Measurements from ENCODE around the gene LAMA5.

The LAMA5 gene

DNA sequence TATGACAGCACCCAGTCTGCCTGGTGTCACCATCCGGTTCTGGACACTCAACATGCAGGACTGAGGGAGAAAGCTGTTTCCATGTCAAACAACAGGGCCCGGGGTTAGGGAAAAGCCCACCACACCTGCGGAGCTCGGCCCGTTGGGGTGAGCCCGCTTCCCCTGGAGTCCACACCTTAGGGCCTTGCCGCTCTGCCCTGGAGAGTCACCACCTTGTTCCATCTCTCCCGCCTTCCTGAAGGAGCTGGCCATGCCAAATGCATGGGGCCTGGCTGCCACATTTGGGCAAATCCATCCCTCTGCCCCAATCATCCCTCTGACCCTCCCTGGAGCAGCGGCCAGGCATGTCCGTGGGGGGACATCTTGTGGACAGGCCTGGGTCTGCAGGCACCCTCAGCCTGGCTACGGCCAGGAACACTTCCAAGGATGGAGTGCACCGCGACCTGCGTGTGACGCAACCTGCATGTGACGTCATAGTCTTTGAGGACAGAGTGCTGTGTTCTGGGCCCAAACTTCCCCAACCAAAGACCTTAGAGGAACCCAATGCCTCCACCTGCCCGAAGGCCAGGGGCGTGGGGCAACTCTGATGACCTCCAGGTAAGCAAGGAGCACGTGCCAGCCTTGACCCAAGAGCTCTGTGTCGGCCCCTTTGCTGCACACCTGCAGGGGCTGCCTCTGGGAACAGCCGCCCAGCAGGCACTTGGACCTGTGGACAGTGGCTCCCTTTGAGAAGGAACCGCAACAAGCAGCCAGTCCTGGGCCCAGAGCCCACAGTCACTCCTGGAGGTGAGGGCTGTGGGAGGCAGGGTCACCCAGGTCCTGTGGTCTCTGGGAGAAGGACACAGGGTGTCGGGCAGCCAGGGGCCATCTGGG is 38.2 kb upstream of the LAMA5 start:
- no peak for DNase-seq (ENCODE audit: low read depth)

DNA sequence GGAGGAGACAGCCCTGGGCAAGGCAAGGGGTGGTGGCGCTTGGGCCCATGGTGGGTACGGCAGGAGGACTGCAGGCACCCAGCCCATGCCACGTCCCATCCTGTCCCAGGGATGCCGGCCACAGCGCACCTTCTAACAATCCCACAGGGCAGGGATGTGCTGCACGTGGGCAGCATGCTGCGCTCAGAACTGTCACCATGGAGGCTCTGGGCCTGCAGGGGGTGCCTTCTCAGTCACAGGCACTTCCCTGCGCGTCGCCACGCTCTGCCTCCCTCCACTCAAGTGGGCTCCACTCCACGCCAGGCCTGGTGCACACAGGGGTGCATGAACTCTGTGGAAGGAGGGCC is 37.6 kb upstream of the LAMA5 start:
- no peak for DNase-seq (ENCODE audit: low read depth)

DNA sequence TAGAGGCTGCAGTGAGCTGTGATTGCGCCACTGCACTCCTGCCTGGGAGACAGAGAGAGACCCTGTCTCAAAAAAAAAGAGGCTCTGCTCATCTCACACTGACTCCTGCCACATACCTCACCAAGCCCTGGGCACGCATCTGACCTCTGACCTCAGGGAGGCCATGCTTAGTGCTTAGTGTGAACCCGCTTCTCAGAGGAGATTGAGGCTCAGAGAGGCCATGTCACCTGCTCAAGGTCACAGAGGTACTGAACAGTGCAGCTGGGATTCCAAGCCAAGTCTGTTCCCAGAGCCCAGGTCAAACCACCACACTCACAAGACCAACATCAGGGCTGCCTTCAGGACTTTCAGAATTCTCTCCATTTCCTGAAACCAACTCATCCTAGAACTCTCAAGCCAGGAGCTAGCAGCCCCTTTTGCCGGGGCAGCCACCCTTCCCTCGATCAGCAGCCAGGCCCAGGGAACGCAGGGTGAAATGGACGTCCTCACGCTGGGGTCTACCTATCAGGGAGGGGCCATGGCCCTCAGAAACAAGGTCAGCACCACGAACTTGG is 37.1 kb upstream of the LAMA5 start:
- no peak for DNase-seq (ENCODE audit: low read depth)

DNA sequence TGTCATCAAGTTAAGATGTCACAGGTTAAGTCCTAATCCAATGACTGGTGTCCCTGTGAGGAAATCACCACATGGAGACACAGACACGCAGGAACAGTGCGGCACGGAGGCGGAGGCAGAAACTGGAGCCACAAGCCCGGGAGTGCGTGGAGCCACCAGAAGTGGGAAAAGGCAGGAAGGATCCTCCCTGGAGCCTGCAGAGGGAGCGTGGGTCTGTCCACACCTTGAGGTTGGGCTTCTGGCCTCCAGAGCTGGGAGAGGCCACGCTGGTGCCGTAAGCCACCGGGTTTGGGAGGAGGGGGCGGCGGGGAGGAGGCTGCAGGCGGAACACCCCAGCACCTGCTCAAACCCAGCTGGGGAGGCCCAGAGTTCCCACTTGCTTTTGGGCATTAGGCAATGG is 36.2 kb upstream of the LAMA5 start:
- no peak for DNase-seq (ENCODE audit: low read depth)

DNA sequence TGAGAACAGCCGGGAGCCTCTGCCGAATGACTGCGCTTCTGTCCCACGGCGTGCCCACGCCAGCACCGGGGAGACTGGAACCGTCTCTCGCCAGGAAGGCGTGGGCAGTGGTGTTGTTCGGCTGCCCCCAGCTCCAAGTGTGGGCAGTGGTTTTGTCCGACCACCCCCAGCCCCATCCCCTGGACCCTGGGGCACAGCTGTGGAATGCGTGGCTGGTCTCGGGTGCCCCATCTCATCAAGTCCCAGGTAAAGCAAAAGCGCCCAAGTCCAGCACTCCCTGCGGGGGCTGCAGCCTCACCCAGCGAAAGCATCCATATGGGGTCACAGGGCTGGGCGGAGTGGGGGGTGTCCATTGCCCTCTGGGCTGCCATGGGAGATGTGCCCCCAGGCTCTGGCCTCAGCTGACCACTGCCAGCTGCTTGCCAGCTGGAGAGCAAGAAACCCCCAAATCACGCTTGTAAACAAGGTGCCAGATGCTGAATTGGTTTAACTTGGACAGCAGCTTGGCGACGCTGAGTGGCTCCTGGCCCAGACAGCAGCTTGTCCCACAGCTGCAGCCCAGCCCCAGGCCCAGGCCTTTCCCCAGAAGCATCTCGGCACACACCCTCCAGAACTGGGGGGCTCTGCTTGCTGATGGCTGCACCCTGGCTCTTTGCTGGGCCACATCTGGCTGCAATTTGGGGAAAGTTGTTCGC is 35.5 kb upstream of the LAMA5 start:
- DNase-seq (ENCODE audit: low read depth), result no peak

DNA sequence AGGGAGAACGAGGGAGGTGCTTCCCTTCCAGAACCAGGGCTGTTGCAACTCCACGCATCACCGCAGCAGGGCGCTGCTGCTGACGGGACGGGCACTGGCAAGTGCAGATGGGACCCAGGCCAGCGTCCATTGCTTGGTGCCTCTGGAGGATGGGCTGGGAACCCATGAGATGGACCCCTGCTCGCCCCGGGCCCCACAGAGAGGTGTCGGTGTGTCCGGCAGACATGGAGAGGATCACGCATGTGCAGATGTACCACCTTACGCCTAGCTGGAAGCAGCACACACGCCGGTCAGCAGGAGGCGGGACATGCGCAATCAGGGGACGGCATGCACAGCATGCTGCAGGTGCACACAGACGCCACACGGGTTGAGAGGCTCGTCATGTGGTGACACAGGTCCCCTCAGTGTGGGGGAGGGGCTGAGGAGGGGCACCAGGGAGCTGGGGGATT is 34.2 kb upstream of the LAMA5 start:
- DNase-seq (ENCODE audit: low read depth), result no peak

DNA sequence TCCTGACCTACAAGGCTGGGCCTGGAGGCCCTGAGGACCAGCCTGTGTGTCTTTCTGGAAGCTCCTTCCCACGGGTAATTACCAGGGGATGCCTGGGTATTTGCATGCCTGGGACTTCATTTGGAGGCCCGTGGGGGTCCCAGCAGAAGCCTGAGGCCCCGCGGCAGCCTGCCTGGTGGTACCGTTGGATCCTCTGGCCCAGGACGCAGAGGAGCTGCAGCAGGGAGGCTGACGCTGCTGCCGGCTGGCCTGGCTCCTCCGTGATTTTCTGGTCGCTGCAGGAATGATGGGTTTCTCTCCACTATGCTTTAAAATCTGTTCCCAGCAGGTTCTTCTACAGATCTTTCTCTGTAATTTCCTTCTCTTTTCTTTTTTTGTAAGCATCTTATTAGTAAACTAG is 33.4 kb upstream of the LAMA5 start:
- no peak for DNase-seq (ENCODE audit: low read depth)

DNA sequence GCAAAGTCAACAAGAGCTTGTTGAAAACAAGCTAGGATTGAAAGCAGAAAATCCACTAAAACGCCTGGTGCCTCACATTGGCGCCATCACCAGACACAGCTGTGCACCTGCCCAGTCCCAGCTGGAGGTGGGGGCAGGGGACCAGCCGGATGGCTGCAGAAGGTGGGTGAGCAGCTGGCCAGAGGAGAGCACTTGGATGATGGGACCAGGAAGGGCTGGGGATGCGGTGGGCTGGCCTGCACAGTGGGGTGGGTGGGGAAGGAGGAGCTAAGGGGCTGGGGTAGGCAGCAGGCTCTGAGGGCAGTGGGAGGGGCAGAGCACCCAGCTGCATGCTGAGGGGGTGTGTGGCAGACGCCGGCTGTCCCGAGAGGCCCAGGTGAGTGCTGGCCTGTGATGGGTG is 32.9 kb upstream of the LAMA5 start:
- no peak for DNase-seq (ENCODE audit: low read depth)

DNA sequence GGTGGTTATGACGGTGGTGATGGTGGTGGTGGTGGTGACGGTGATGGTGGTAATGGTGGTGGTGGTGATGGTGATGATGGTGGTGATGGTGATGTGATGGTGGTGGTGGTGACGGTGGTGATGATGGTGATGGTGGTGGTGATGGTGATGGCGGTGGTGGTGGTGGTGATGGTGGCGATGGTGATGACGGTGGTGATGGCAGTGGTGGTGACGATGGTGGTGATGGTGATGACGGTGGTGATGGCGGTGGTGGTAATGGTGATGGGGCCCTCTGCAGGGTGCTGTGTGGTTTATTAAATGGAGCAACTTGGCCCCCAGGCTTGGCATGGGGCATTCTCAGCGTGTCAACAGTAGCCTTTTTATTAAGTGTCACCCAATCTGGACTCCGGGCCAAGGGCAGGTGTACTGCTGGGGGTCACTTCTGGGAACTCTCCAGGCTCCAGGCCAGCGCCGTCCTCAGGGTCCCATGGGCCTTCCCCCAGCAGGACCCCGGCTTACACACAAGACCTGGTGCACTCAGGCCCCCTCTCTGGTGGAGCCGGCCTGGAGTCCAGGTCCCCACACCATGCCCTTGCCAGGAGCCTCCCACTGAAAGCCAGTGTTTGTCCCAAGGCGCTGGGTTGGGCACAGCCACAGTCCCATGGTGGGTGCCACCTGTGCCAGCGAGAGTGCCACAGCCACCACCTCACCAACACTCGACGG is 31.2 kb upstream of the LAMA5 start:
- no peak for DNase-seq (ENCODE audit: low read depth)

DNA sequence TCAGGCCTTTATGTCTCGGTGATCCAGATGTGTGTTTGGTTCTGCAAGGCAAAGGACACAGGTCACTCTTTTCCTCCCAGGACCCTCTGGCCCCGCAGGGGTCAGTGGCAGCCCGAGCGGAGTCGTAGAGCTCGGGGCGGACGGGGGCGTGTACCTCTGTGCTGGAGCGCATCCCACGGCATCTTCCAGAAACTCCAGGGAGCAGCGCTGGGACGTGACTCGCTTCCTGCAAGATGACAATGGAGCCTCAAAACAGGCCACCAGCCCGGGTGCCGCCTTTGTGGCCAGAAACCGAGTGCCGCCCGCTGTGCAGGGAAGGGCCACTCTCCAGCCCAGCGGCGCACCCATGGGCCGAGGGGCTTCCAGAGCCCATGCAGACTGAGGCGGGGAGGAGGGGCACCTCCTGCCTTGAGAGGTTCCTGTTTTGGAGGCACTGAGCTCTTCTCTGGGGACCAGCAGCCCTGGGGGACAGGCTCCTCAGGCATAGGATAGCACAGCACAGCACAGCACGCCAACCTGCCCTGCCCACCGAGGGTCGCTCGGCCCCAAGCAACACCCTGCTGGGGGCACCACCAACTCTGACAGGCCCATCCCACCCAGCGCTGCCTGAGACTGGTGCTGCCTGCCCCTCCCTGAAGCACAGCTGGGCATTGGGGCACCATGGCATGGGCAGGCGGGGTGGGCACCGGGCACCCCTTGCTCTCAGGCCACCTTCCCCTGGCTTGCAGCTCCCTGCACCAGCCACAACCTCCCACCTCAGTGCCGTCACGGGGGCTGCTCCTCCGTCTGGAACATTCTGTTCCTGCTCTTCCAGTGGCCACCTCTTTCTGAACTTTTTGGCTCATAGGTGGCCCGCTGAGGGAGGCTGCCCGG is 29.5 kb upstream of the LAMA5 start:
- DNase-seq (ENCODE audit: low read depth), result no peak

DNA sequence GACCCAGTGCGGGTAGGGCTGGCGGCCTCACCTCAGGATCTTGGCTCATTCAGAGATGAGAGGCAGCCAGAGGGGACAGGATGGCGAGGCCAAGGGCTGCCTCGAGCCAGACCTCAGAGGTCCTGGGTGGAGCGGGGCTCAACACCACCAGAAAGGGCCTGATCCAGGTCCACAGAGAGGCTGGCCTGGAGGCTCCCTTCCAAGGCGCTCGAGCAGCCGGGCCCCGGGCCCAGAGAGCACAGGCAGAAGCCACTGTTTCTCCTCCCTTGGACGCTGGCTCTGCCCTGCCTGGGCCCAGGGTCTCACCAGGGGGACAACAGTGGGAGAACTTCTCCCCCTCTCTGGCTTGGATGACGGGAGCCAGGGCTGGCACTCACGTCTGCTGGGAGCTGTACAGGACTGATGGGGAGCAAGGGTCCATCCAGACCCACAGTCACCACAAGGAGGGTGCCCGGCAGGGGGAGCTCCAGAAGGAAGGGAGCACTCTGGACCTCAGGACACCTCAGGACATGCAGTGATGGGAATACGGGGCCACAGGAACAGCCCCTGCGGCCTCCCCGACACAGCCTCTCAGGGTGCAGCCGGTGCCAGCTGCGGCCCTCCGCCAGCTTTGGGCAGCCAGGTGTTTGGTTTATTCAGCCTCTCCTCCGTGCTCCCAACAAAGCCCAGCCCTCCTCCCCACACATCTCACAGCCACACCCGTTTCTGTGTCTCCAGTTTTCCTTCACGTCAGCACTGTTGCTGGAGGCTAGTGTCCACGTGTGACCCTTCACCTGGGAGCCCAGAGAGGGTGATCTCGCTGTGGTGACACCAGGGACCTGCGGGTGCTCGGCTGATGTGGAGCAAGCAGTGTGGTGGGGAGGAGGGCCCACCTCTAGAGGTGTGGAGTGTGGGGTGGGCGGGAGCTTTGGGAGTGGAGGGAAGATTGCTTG is 28.5 kb upstream of the LAMA5 start:
- DNase-seq (ENCODE audit: low read depth), result no peak

DNA sequence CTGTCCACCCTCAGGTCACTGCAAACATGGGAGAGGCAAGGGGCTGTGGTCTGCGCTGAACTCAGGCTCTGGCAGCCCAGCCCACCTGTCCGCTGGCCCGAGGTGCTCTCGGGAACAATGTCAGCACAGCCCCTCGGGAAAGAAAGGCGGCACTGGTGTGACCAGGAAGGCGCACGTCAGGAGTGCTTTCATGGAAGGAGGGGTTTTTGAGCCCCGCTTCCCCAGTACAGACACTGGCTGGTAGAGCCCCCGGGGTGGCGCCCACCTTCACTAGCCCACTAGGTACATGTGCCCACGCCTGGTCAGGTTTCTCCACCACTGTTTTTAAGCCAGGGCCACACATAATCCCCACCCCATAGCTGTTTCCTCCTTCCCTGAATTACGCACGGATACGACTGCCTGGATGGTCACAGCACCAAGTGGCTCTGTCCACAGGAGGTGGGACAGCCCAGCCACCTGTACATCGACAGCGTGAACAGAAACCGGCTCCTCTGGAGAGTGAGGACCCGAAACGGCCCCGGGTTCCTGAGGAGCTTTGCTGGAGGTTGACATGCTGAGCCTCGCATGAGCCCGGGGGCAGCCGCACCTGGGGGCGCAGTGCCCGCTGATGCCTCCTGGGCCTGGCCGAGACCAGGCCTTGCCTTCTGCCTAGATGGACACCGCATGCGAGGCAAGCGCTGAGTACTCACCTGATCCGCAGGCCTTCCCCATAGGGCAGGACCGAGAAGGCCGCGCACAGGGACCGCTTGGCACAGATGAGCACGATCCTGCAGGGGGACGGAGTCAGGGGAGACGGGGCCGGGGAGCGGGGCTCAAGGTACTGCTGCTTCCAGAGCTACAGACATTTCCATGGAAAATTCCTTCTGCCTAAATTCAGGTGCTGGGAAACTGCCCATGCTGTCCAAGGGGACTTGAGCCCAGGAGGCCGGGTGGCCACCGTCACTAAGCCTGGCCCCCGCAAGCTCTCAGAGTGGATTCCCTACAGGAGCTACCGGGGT is 27.4 kb upstream of the LAMA5 start:
- no peak for DNase-seq (ENCODE audit: low read depth)

DNA sequence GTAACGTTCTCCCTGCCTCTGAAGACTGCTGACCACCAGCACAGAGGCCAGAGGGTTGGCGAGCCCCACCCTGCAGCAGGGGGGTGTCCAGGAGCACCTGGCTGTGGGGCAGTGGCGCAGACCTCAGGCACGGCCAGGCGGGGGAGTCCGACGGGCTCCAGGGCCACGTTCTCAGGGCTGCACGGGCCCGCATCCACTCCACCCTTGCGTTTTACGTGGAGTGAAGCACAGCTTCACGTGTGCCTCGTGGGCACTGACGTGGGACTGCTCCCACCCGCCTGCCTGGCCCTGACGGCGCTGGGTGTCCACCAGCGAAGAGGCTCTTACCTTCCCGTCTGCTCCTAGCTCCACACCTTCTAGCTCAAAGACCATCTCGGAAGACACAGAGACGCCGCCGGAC is 26.7 kb upstream of the LAMA5 start:
- no peak for DNase-seq (ENCODE audit: low read depth)

DNA sequence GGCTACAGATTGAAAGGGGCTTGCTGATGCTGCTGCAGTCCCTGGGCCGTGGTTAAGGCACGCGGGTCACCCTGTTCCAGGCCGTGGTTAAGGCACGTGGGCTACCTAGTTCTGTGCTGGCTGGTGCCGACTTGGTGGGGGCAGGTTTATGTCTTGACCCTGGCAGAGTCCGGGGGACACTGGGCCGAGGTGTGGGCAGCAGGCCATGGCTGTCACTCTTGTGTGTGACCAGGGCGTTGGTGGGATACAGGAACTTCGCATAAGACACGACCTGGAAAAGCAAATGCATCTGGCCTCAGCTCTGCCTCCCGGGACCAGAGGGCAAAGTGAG is 26.2 kb upstream of the LAMA5 start:
- DNase-seq (ENCODE audit: low read depth), result no peak

DNA sequence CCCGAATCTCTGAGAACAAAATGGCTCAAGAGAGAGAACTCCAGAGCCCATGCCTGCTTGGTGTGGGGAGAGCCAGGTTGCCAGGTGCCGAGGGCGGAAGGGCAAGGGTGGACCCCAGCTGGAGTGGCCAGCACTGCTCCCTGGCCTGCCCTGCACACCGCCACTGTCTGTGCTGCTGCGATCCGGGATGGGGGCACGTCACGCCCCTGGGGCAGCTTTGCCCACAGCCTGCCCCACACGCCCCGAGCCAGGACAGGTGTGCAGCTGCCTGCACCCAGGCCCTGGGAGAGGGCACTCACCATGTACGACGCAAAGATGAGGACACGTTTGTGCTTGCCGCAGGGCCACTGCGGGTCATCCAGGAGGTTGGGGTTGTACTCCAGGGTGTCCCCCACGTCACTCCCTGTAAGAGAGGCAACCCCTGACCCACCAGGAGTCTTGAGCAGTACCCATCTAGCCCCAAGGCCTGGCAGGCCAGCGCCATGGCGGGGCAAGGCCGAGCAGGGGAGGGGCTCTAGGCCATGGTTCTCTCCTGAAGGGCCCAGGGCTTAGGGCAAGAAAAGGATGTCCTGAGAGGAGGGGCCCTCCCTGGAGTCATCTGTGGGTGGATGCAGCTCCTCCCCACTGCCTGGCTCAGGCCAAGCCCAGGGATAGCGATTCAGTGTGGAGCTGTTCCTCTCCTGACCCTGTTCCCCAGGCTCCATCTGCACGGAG is 25.7 kb upstream of the LAMA5 start:
- no peak for DNase-seq (ENCODE audit: low read depth)

DNA sequence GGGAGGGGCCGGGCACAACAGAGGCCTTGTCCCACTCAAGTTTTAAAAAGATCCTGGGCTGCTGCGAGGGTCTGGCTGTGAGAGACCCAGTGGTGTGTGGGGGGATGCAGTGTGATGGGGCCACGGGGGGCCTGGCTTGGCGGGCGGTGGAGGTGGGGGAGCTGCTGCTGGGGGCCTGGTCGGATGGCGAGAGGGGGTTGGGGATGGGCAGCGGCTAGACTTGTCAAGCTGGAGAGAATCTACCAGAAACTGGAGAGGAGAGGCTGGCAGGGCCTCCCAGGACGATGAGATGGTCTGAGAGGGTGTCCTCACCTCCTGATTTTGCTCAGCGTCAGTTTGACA is 24.9 kb upstream of the LAMA5 start:
- DNase-seq (ENCODE audit: low read depth), result no peak

DNA sequence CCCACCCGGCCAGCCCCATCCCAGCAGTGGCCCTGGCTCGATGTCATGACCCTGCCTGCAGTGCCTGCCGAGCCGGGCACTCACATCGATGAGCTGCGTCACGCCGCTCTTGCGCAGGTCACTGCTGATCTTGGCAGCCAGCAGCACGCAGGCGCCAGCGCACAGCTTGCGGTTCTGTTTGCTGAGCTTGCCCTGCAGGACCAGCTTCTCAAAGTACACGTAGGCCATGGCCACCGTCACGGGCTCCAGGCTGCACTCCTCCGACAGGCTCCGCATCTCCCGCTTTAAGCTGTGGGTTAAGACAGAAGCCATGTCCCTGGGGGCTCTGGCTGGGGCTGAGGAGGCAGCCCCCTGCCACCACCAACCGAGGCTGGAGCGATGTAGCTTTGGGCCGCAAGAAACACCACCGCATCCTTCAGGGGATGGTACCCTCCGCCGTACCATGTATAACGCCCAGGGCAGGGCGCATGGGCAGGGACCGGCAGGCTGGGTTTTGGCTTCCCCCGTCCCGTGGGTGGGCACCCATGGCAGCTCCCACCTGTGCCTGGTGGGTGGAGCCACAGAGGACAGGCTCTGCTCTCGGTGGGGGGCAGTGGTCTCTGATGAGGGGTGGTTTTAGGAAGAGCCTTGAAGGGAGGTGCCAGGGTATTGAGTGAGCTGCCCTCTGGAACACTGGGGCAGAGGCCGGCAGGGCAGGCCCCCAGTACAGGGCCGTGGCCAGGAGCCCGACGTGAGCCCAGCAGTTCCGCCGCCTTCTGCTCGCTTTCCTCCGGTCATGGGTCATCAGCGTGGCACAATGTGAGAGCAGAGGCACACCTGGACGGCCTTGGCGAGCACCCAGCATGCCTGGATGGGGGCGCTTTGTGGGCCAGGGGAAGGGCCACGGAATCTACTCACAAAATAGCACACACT is 24.3 kb upstream of the LAMA5 start:
- DNase-seq (ENCODE audit: low read depth), result no peak

Measured in CMK (cell line).